HUES6 (cell line): ENCODE results near the gene RPRD1B.

ENCODE experiments used
- H3K27ac ChIP-seq: 2 replicates; pipeline ENCODE4 v1.7.0; 2013; ENCODE audit warnings: low read depth, mild to moderate bottlenecking, low read length, inconsistent platforms
- H3K27me3 ChIP-seq: 2 replicates; pipeline ENCODE4 v1.6.1; 2013; ENCODE audit warnings: low read length; ENCODE audit not compliant: control insufficient read depth, insufficient read depth
- H3K36me3 ChIP-seq: 2 replicates; pipeline ENCODE4 v1.6.1; 2013; ENCODE audit warnings: low read length; ENCODE audit not compliant: control insufficient read depth, insufficient read depth
- H3K4me1 ChIP-seq: 2 replicates; pipeline ENCODE4 v1.6.1; 2013; ENCODE audit warnings: low read length; ENCODE audit not compliant: control insufficient read depth, insufficient read depth
- H3K4me3 ChIP-seq: 2 replicates; pipeline ENCODE4 v1.5.1; 2013; ENCODE audit warnings: low read depth, low read length
- H3K9ac ChIP-seq: one replicate; pipeline ENCODE4 v1.6.1; 2013; ENCODE audit warnings: mild to moderate bottlenecking, low read length
- H3K9me3 ChIP-seq: 2 replicates; pipeline ENCODE4 v1.6.1; 2013; ENCODE audit warnings: low read depth, low read length; ENCODE audit not compliant: control insufficient read depth, insufficient read depth

RPRD1B gene

GRCh38 chr20:38043512-38044300, 10.2 kb downstream of the RPRD1B start:
- peaks cover 59% of the 10 kb centered on the region for H3K36me3 ChIP-seq
- H3K4me1 ChIP-seq, result peaks cover 24% of the 10 kb centered on the region
- H3K9me3 ChIP-seq, result no peaks in the 10 kb centered on the region
- H3K4me3 ChIP-seq, result no peak overlapping the region
- H3K27ac ChIP-seq, result no peak overlapping the region
- no peaks in the 10 kb centered on the region for H3K27me3 ChIP-seq
- no peak overlapping the region for H3K9ac ChIP-seq

- no peak overlapping the region for H3K27ac ChIP-seq
- peaks cover 63% of the 10 kb centered on the region for H3K36me3 ChIP-seq
- no peaks in the 10 kb centered on the region for H3K27me3 ChIP-seq
- no peak overlapping the region for H3K9ac ChIP-seq
- no peaks in the 10 kb centered on the region for H3K9me3 ChIP-seq
- no peak overlapping the region for H3K4me3 ChIP-seq
- peaks cover 25% of the 10 kb centered on the region for H3K4me1 ChIP-seq
Measured at GRCh38 chr20:38044685-38045084, 11.1 kb downstream of the RPRD1B start.

- H3K9ac ChIP-seq, result no peak overlapping the region
- H3K9me3 ChIP-seq, result no peaks in the 10 kb centered on the region
- peaks cover 35% of the 10 kb centered on the region for H3K4me1 ChIP-seq
- H3K27me3 ChIP-seq, result no peaks in the 10 kb centered on the region
- no peak overlapping the region for H3K4me3 ChIP-seq
- peaks cover 64% of the 10 kb centered on the region for H3K36me3 ChIP-seq
- no peak overlapping the region for H3K27ac ChIP-seq
Measured at GRCh38 chr20:38046572-38046971, 13.0 kb downstream of the RPRD1B start.

GRCh38 chr20:38049800-38050199, 16.3 kb downstream of the RPRD1B start:
- Histone ChIP-seq H3K4me3 (no peak overlapping the region), H3K27ac (peak overlapping the region; percentile 4; the same call in 1 of the 2 replicates), H3K27me3 (no peaks in the 10 kb centered on the region), H3K4me1 (peaks cover 32% of the 10 kb centered on the region), H3K9ac (no peak overlapping the region), H3K9me3 (no peaks in the 10 kb centered on the region), H3K36me3 (peaks cover 43% of the 10 kb centered on the region)

- no peaks in the 10 kb centered on the region for H3K9me3 ChIP-seq
- no peaks in the 10 kb centered on the region for H3K27me3 ChIP-seq
- peaks cover 24% of the 10 kb centered on the region for H3K4me1 ChIP-seq
- H3K9ac ChIP-seq, result no peak overlapping the region
- peaks cover 43% of the 10 kb centered on the region for H3K36me3 ChIP-seq
- H3K4me3 ChIP-seq, result no peak overlapping the region
- H3K27ac ChIP-seq, result peak overlapping the region; percentile 4; the same call in 1 of the 2 replicates
Measured at GRCh38 chr20:38050686-38051085, 17.1 kb downstream of the RPRD1B start.

GRCh38 chr20:38052870-38053269, 19.3 kb downstream of the RPRD1B start:
- Histone ChIP-seq H3K4me3 (no peak overlapping the region), H3K4me1 (peaks cover 11% of the 10 kb centered on the region; the same call in 1 of the 2 replicates), H3K9ac (no peak overlapping the region), H3K36me3 (peaks cover 44% of the 10 kb centered on the region), H3K9me3 (no peaks in the 10 kb centered on the region), H3K27me3 (no peaks in the 10 kb centered on the region), H3K27ac (no peak overlapping the region)

- Histone ChIP-seq H3K9me3 (no peaks in the 10 kb centered on the region), H3K4me3 (no peak overlapping the region), H3K27ac (no peak overlapping the region), H3K9ac (no peak overlapping the region), H3K4me1 (peaks cover 10% of the 10 kb centered on the region; the same call in 1 of the 2 replicates), H3K36me3 (peaks cover 50% of the 10 kb centered on the region), H3K27me3 (no peaks in the 10 kb centered on the region)
Measured at GRCh38 chr20:38054647-38055046, 21.1 kb downstream of the RPRD1B start.

GRCh38 chr20:38055294-38055693, 21.7 kb downstream of the RPRD1B start:
- H3K27me3 ChIP-seq, result no peaks in the 10 kb centered on the region
- H3K27ac ChIP-seq, result no peak overlapping the region
- peaks cover 4% of the 10 kb centered on the region; the same call in 1 of the 2 replicates for H3K4me1 ChIP-seq
- peaks cover 50% of the 10 kb centered on the region for H3K36me3 ChIP-seq
- H3K4me3 ChIP-seq, result no peak overlapping the region
- no peak overlapping the region for H3K9ac ChIP-seq
- no peaks in the 10 kb centered on the region for H3K9me3 ChIP-seq

- peaks cover 50% of the 10 kb centered on the region for H3K36me3 ChIP-seq
- H3K27me3 ChIP-seq, result no peaks in the 10 kb centered on the region
- no peaks in the 10 kb centered on the region for H3K9me3 ChIP-seq
- H3K4me3 ChIP-seq, result no peak overlapping the region
- H3K27ac ChIP-seq, result no peak overlapping the region
- H3K4me1 ChIP-seq, result no peaks in the 10 kb centered on the region
- H3K9ac ChIP-seq, result no peak overlapping the region
Measured at GRCh38 chr20:38055848-38056247, 22.3 kb downstream of the RPRD1B start.

- Histone ChIP-seq H3K9me3 (no peaks in the 10 kb centered on the region), H3K9ac (no peak overlapping the region), H3K4me3 (no peak overlapping the region), H3K4me1 (no peaks in the 10 kb centered on the region), H3K27me3 (no peaks in the 10 kb centered on the region), H3K27ac (no peak overlapping the region), H3K36me3 (peaks cover 59% of the 10 kb centered on the region)
Measured at GRCh38 chr20:38057351-38057972, 23.9 kb downstream of the RPRD1B start.

GRCh38 chr20:38059832-38060231, 26.3 kb downstream of the RPRD1B start:
- Histone ChIP-seq H3K36me3 (peaks cover 74% of the 10 kb centered on the region), H3K27ac (no peak overlapping the region), H3K9ac (no peak overlapping the region), H3K4me3 (no peak overlapping the region), H3K4me1 (no peaks in the 10 kb centered on the region), H3K27me3 (no peaks in the 10 kb centered on the region), H3K9me3 (no peaks in the 10 kb centered on the region)
